Daoy (cell line): Measurements from ENCODE around the gene ZNF296. TPM values are rescaled to one million over a fixed set of nuclear protein-coding genes. Genes with fewer than 3 reads are reported as not detected.
"Not testable (repeated sequence)": the region's sequence is repeated elsewhere in the genome, so short reads cannot be mapped to it uniquely, and the experiment has no call there.

Experiments used
- DNase-seq: peaks from one replicate; pipeline ENCODE4 v3.0.0-alpha.2; 2015; ENCODE audit warnings: low read depth
- total RNA-seq: library from RNA; depleted of rRNA; stranded (reverse); fragments of >200 nt; shearing (Covaris generic); gene quantifications from 2 replicates; pipeline ENCODE4 v1.2.3, GENCODE V29; 2014; rRNA removed

Gene ZNF296
- total RNA-seq, result 0.06 TPM in 1 of 2 replicates, not detected in the other

GRCh38 chr19:45076029-45076850 is at the start of gene ZNF296:
Gene ZNF296, minus strand, starts transcription at chr19:45076478. Its CDS starts 105 bp downstream, at chr19:45076373.
- peak; percentile 73 for DNase-seq

GRCh38 chr19:45125360-45125759 is 49.1 kb upstream of the ZNF296 start:
- no peak for DNase-seq

GRCh38 chr19:45124021-45124420 is 47.7 kb upstream of the ZNF296 start:
- DNase-seq, result no peak

GRCh38 chr19:45123440-45123850 is 47.2 kb upstream of the ZNF296 start:
- no peak for DNase-seq

GRCh38 chr19:45122832-45123231 is 46.6 kb upstream of the ZNF296 start:
- no peak for DNase-seq

GRCh38 chr19:45121827-45122345 is 45.6 kb upstream of the ZNF296 start:
- DNase-seq, result no peak

GRCh38 chr19:45119582-45119981 is 43.3 kb upstream of the ZNF296 start:
- no peak for DNase-seq

GRCh38 chr19:45118591-45119355 is 42.5 kb upstream of the ZNF296 start:
- not testable (repeated sequence) for DNase-seq

GRCh38 chr19:45118106-45118505 is 41.8 kb upstream of the ZNF296 start:
- no peak for DNase-seq

- no peak for DNase-seq
Observed at GRCh38 chr19:45117671-45118070, 41.4 kb upstream of the ZNF296 start.

- DNase-seq, result peak; percentile 61
Observed at GRCh38 chr19:45117167-45117594, 40.9 kb upstream of the ZNF296 start.

GRCh38 chr19:45115809-45116615 is 39.7 kb upstream of the ZNF296 start:
- DNase-seq, result no peak

- no peak for DNase-seq
Observed at GRCh38 chr19:45114116-45114515, 37.8 kb upstream of the ZNF296 start.

- DNase-seq, result no peak
Observed at GRCh38 chr19:45113628-45114027, 37.4 kb upstream of the ZNF296 start.

- no peak for DNase-seq
Observed at GRCh38 chr19:45112111-45112827, 36.0 kb upstream of the ZNF296 start.

GRCh38 chr19:45110851-45111266 is 34.6 kb upstream of the ZNF296 start:
- DNase-seq, result no peak

GRCh38 chr19:45107621-45108150 is 31.4 kb upstream of the ZNF296 start:
- DNase-seq, result no peak

- not testable (repeated sequence) for DNase-seq
Observed at GRCh38 chr19:45106363-45106762, 30.1 kb upstream of the ZNF296 start.

GRCh38 chr19:45104658-45105349 is 28.5 kb upstream of the ZNF296 start:
- DNase-seq, result no peak
